ENCODE measurements around the gene CFAP46. TPM values are rescaled to one million over a fixed set of nuclear protein-coding genes. Genes with fewer than 3 reads are reported as not detected.
"Not testable (repeated sequence)": the region's sequence is repeated elsewhere in the genome, so short reads cannot be mapped to it uniquely, and the experiment has no call there.

The CFAP46 gene
- total RNA-seq, 1 donor: 0.09 TPM

GRCh38 chr10:132893786-132894185 lies 48.6 kb downstream of the CFAP46 start:
- peak; percentile 22 for TF ChIP-seq CTCF (IDR thresholded peaks at IDR 0.05; ENCODE audit: insufficient read depth, low read length)
- DNase-seq (ENCODE audit: low read depth); H3K4me3 ChIP-seq (ENCODE audit: low read depth, low read length): not testable (repeated sequence)

DNA sequence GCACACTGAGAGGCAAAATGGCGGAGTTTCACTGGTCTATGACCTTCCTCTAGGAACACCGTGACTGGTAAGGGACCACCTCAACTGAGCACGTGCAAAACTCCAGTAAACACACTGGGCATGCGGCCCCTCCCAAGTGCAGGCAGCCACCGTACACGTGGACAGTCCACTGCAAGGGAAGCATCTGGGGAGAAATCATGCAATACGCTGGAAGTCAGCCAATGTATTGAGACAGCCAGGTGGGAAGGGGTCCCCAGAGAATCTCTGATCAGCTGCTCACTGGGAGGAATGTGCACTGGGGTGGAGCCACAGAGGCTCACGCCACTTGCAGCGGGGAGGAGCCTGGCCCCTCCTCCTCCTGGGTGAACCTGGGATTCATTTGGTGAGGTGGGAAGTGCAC lies 49.3 kb downstream of the CFAP46 start:
- TF ChIP-seq CTCF (IDR thresholded peaks at IDR 0.05; ENCODE audit: insufficient read depth, low read length): no peak
- no peak overlapping the region for H3K4me3 ChIP-seq (ENCODE audit: low read depth, low read length)

GRCh38 chr10:132892004-132892403 lies 50.4 kb downstream of the CFAP46 start:
- H3K4me3 ChIP-seq (ENCODE audit: low read depth, low read length): no peak overlapping the region
- DNase-seq (ENCODE audit: low read depth): peak; percentile 64
- no peak for TF ChIP-seq CTCF (IDR thresholded peaks at IDR 0.05; ENCODE audit: insufficient read depth, low read length)

More for the DNA sequence above, 49.3 kb downstream of the CFAP46 start:
- peak; percentile 11 for DNase-seq (ENCODE audit: low read depth)

- TF ChIP-seq CTCF (IDR thresholded peaks at IDR 0.05; ENCODE audit: insufficient read depth, low read length): no peak
- no peak overlapping the region for H3K4me3 ChIP-seq (ENCODE audit: low read depth, low read length)
- DNase-seq (ENCODE audit: low read depth): no peak
These were observed 51.0 kb downstream of the CFAP46 start for GRCh38 chr10:132891368-132891767.

GRCh38 chr10:132890301-132890700 lies 52.1 kb downstream of the CFAP46 start:
- DNase-seq (ENCODE audit: low read depth): no peak
- no peak for TF ChIP-seq CTCF (IDR thresholded peaks at IDR 0.05; ENCODE audit: insufficient read depth, low read length)
- H3K4me3 ChIP-seq (ENCODE audit: low read depth, low read length): no peak overlapping the region

DNA sequence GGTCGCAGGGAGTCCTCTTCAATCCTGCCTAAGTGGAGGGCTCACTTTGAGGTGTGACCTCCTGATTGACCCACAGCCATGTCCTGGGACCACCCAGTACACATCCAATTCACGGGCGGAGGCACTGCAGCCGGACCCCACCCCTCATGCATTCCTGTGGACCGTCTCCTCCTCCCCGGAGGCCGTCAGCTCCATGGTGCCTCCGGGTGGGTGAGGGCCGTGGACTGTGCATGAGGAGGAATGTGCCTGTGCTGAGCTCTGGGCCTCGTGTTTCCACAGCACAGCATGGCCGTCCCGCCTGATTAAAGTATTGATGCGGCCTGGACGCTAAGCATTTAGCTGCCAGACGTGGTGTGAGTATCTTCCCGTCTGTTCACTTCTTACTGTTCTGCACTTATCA lies 52.8 kb downstream of the CFAP46 start:
- no peak for DNase-seq (ENCODE audit: low read depth)
- no peak for TF ChIP-seq CTCF (IDR thresholded peaks at IDR 0.05; ENCODE audit: insufficient read depth, low read length)
- H3K4me3 ChIP-seq (ENCODE audit: low read depth, low read length): no peak overlapping the region

DNA sequence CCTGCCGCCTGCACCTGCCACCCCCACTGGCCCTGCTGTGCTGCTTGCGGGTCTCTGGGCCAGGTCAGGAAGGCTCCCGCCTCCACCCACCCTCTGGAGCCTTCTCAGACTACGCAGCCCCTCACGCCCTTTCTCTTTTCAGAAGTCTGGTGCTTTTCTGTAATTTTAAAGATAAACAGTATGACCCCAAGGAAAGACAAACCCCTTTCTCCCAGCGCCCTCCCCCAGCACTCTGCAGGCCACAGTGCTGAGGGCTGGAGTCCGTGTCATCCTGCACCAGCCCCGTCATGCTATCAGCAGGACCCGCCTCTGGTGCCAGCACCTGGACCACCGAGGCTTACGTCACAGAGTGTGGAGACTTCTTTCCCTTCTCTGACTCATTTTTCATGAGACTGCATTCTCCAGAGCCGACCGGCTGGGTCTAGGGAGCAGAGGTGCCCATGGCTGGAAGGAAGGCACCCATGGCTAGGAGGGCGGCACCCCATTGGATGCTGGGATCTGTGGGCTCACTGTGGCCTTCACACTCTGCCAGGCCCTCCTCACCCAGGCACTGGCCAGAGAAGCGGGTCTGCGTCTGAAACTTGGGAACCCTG lies 53.4 kb downstream of the CFAP46 start:
- TF ChIP-seq CTCF (IDR thresholded peaks at IDR 0.05; ENCODE audit: insufficient read depth, low read length): no peak
- no peak overlapping the region for H3K4me3 ChIP-seq (ENCODE audit: low read depth, low read length)
- no peak for DNase-seq (ENCODE audit: low read depth)

GRCh38 chr10:132888446-132888845 lies 53.9 kb downstream of the CFAP46 start:
- DNase-seq (ENCODE audit: low read depth); H3K4me3 ChIP-seq (ENCODE audit: low read depth, low read length): not testable (repeated sequence)

Measured in fibroblast of the aortic adventitia (primary cell).